GM18520 (cell line): Measurements from ENCODE around the gene ZNF730.
"Not testable (repeated sequence)": the region's sequence is repeated elsewhere in the genome, so short reads cannot be mapped to it uniquely, and the experiment has no call there.

Experiments
- ATAC-seq: cut with Tn5 transposase; IDR thresholded peaks from one replicate; pipeline ENCODE4 v1.9.1; 2021; ENCODE audit not compliant: unreplicated experiment

The ZNF730 gene

GRCh38 chr19:23116802-23117571, at the start of gene ZNF730:
ZNF730 (plus strand) TSS chr19:23117025; CDS start chr19:23117174, 149 bp downstream.
- no peak for ATAC-seq

GRCh38 chr19:23070353-23071146, 46.3 kb upstream of the ZNF730 start:
- ATAC-seq, result no peak

- no peak for ATAC-seq
Observed at GRCh38 chr19:23071147-23071511, 45.7 kb upstream of the ZNF730 start.

DNA sequence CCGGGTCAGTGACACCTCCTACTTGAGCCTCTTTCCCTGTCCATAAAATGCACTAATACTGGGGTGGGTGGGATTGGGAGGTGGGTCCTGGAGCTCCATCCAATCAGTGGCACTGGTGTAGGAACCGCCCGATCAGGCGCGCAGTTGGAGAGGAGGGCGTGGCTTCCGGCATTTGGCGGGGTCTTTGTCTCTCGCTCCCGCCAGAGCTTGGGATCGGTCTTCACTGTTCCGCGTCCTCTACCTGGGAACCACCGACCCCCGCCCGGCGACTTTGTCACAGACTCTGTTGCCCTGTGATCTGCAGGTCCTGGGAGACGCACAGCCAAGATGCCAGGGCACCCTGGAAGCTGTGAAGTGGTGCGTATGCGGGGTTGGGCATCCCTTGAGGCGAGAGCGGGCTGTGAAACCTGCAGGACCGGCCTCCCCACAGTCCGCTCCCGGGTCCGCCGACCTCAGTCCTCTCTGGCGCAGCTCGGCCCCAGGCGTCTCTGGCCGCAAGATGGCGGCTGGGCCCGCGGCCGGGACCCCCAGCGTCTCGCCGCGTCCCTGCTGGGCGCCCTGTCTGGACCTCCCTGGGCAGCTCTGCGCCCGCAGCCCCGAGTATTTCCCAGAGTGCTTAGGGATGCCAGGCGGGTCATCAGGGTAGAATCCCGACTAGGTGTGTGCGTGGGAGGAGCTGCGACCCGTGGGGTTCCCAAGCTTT, 41.6 kb upstream of the ZNF730 start:
- no peak for ATAC-seq

DNA sequence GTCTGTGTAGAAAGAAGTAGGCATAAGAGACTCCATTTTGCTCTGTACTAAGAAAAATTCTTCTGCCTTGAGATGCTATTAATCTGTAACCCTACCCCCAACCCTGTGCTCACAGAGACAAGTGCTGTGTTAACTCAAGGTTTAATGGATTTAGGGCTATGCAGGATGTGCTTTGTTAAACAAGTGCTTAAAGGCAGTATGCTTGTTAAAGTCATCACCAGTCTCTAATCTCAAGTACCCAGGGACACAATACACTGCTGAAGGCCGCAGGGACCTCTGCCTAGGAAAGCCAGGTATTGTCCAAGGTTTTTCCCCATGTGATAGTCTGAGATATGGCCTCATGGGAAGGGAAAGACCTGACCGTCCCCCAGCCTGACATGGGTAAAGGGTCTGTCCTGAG, 39.0 kb upstream of the ZNF730 start:
- ATAC-seq, result not testable (repeated sequence)

GRCh38 chr19:23093832-23094231, 23.0 kb upstream of the ZNF730 start:
- no peak for ATAC-seq

DNA sequence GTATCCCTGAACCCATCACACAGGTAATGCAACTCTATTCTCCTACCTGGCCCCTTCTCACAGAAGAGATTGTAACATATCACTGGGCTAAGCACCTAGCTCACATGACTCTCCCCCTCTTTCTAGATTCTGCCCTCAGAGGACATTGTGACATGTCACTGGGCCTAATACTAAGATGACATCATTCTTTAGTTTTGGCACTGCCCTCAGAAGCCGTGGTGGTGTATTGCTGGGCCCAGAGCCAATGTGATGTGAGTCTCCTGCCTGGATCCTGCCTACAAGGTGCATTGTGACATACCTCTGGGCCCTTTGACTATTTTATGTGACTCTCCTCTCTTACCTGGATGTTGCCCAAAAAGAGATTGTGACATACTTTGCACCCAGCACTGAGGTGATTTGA, 21.4 kb upstream of the ZNF730 start:
- ATAC-seq, result no peak

GRCh38 chr19:23098286-23098685, 18.5 kb upstream of the ZNF730 start:
- no peak for ATAC-seq

DNA sequence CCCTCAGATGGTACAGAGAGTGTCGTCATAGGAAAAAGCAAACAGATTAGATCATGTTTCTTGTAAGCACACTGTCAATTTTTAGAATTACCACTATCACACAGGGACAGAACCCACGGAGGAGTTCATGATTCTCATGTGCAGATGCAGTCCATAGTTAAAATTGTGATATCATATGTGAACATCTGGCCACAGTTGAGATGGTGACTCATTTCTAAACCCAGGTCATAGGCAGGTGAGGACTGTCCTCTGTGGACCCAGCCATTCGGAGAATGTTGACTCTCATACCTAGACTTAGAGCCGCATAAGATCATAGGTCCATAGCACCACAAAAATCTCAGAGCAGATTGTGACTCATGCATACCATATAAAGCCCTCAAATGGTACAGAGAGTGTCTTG, 17.8 kb upstream of the ZNF730 start:
- no peak for ATAC-seq

DNA sequence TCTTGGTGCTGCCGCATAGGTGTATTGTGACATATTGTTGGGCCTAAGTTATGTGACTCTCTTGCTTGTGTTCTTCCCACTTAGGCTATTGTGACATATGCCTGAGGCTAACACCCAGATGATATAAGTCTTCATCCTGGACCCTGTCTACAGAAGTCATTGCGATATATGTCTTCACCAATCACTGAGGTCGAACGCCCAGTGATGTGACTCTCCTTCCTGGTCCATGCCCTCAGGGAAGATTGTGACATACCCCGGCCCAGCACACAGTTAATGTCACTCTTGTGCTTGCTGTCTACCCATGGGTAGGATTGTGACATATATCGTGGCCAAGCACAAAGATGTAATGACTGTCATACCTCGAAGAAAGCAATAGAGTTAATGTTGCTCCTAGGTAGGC, 16.9 kb upstream of the ZNF730 start:
- ATAC-seq, result no peak

DNA sequence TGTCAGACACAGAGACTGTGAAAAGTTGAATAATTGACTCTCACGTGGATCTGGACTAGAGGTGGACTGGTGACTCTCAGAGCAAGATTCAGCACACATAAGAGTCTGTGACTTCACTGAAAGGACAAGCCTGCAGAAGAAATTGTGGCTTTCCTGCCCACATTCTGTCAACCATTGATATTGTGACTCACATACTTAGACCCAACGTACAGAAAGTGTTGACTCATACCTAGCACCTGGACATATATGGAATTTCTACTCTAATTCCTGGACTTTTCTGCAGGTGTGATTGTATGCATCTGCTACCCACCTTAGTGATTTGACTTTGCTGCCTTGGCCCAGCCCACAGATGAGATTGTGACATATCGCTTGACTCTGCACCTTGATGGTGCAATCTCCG, 15.6 kb upstream of the ZNF730 start:
- ATAC-seq, result no peak

GRCh38 chr19:23118400-23118799, 1.6 kb downstream of the ZNF730 start:
- no peak for ATAC-seq

DNA sequence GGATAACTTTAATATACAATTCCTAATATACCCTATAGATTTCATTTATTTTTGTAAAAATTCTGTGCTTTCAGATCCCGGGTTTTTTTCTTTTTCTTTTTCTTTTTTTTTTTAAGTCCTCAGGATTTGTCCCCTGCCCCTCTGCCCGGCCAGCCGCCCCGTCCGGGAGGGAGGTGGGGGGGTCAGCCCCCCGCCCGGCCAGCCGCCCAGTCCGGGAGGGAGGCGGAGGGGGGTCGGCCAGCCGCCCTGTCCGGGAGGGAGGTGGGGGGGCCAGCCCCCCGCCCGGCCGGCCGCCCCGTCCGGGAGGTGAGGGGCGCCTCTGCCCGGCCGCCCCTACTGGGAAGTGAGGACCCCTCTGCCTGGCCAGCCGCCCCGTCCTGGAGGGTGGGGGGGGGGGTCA, 17.4 kb downstream of the ZNF730 start:
- not testable (repeated sequence) for ATAC-seq

DNA sequence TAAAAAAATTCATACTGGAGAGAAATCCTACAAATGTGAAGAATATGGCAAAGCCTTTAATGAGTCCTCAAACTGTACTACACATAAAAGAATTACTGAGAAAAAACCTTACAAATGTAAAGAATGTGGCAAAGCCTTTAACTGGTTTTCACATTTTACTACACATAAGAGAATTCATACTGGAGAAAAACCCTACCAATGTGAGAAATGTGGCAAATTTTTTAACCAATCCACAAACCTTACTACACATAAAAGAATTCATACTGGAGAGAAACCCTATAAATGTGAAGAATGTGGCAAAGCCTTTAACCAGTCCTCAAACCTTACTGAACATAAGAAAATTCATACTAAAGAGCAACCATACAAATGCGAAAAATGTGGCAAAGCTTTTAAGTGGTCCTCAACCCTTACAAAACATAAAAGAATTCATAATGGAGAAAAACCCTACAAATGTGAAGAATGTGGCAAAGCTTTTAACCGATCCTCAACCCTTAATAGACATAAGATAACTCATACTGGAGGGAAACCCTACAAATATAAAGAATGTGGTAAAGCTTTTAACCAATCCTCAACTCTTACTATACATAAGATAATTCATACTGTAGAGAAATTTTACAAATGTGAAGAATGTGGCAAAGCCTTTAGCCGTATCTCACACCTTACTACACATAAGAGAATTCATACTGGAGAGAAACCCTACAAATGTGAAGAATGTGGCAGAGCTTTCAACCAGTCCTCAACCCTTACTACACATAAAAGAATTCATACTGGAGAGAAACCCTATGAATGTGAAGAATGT, 29.0 kb downstream of the ZNF730 start:
- ATAC-seq, result no peak

DNA sequence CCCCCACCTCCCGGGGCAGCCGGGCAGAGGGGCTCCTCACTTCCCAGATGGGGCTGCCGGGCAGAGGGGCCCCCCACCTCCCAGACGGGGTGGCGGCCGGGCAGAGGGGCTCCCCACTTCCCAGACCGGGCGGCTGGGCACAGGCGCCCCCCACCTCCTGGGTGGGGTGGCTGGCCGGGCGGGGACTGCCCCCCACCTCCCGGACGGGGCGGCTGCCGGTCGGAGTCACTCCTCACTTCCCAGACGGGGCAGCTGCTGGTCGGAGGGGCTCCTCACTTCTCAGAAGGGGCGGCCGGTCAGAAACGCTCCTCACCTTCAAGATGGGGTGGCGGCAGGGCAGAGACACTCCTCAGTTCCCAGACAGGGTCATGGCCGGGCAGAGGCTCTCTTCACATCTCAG, 43.9 kb downstream of the ZNF730 start:
- no peak for ATAC-seq

DNA sequence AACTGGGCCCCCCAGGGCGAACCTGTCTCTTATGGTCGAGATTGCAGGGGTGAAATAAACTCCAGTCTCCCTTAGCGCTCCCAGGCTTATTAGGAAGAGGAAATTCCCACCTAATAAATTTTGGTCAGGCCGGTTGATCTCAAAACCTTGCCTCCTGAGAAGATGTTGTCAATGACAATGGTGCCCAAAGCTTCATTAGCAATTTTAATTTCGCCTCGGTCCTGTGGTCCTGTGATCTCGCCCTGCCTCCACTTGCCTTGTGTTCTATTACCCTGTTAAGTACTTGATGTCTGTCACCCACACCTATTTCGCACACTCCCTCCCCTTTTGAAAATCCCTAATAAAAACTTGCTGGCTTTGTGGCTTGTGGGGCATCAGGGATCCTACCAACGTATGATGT, 51.5 kb downstream of the ZNF730 start:
- not testable (repeated sequence) for ATAC-seq

DNA sequence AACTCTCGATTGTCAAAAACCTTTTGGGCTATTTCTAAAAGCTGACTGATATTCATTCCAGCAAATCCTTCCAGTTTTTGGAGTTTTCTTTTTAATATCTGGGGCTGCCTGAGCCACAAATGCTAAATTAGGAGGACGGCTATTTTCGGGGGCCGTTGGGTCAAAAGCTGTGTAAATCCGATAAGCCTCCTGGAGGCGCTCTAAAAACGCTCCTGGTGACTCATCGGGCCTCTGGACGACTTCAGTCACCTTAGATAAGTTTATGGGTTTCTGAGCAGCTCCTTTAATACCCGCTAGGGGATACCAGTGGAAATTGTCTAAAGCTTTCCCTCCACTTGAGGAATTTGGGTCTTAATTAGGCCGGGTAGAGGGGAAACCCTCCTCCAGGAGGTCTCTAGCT, 66.4 kb downstream of the ZNF730 start:
- no peak for ATAC-seq

DNA sequence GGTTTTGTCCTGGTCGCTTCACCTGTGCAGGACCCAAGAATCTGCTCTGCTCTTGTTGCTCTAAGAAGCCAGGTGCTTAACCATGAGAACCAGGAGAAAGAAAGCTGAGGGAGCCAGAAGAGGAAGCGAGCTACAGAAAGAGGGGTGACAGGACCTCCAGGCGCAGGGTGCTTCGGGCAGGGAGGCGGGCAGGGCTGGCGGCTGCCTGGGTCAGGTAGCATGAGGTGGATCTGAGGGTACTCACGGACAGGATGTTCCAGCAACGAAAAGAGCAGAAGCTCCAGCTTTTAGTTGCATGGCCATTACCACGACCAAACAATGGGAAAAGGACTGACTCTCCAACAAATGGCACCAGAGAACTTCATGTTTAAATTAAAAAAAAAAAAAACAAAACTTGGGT, 73.5 kb downstream of the ZNF730 start:
- ATAC-seq, result no peak
